B cell (primary cell): ENCODE data around the gene RBM46. TPM values are rescaled to one million over a fixed set of nuclear protein-coding genes. Genes with fewer than 3 reads are reported as not detected.

Source experiments
- ATAC-seq: fragments of 200-7000 bp; cut with Tn5 transposase; one replicate; pipeline ENCODE4 v1.10.0; 2021; ENCODE audit warnings: low read depth, mild to moderate bottlenecking, moderate number of reproducible peaks, moderate library complexity
- CTCF ChIA-PET: fragments of 350-600 bp; sonication (Branson Sonifier 250); formaldehyde crosslinking; loops from one replicate; lab custom pipeline; 2021; ENCODE audit warnings: antibody characterized with exemption, inconsistent platforms; lab: Charles Lee
- POLR2A ChIA-PET: fragments of 350-600 bp; sonication (Branson Sonifier 250); formaldehyde crosslinking; loops from one replicate; lab custom pipeline; 2021; ENCODE audit warnings: antibody characterized with exemption; lab: Charles Lee
- DNase-seq: peaks from one replicate; pipeline ENCODE4 v3.0.0; 2013
- H2AFZ ChIP-seq: 2 replicates; pipeline ENCODE4 v1.6.1; 2012; ENCODE audit warnings: mild to moderate bottlenecking, low read depth, low read length; ENCODE audit not compliant: insufficient read depth, poor library complexity, severe bottlenecking
- H3K27ac ChIP-seq, 2 donors: 1 replicate in 1 of 2; 2 replicates in 1 of 2; pipeline ENCODE4 v1.5.1; 2012 to 2013; ENCODE audit warnings: low read length in 2 of 2, mild to moderate bottlenecking in 2 of 2, moderate library complexity in 1 of 2
- H3K27me3 ChIP-seq, 4 experiments: fragments of 200-600 bp in 1 of 4; sonication (generic) in 1 of 4; replicated peaks in 1 of 4; 1 replicate in 2 of 4; 2 replicates in 2 of 4; pipeline versions ENCODE4 v1.6.1 to v1.7.0; 2013 to 2016; ENCODE audit warnings: low read length in 3 of 4, mild to moderate bottlenecking in 2 of 4, mixed read lengths in 1 of 4, moderate library complexity in 1 of 4; ENCODE audit not compliant: insufficient read depth in 4 of 4, control insufficient read depth in 3 of 4; ENCODE audit errors: control extremely low read depth in 1 of 4
- H3K36me3 ChIP-seq, 2 experiments: replicated peaks in 1 of 2; 1 replicate in 1 of 2; 2 replicates in 1 of 2; pipeline versions ENCODE4 v1.6.1 to v1.7.1; 2013; ENCODE audit warnings: low read length in 1 of 2; ENCODE audit not compliant: insufficient read depth in 2 of 2, control insufficient read depth in 1 of 2; ENCODE audit errors: control extremely low read depth in 1 of 2, extremely low read depth in 1 of 2
- H3K4me1 ChIP-seq, 2 donors: fragments of 200-600 bp in 1 of 2; sonication (generic) in 1 of 2; 1 replicate in 1 of 2; 2 replicates in 1 of 2; pipeline versions ENCODE4 v1.5.1 to v1.6.1; 2013 to 2017; ENCODE audit warnings: low read length in 2 of 2; ENCODE audit not compliant: control insufficient read depth in 2 of 2, insufficient read depth in 2 of 2
- H3K4me2 ChIP-seq: replicated peaks from 2 replicates; pipeline ENCODE3; 2012; ENCODE audit warnings: mild to moderate bottlenecking, low read depth, low read length; ENCODE audit not compliant: poor library complexity, severe bottlenecking
- H3K4me3 ChIP-seq, 5 experiments: fragments of 200-600 bp in 1 of 5; sonication (generic) in 1 of 5; 1 replicate in 3 of 5; 2 replicates in 2 of 5; pipeline versions ENCODE4 v1.5.1 to v1.7.0; 2011 to 2016; ENCODE audit warnings: low read length in 4 of 5, mild to moderate bottlenecking in 4 of 5, low read depth in 2 of 5, control low read depth in 1 of 5, moderate library complexity in 1 of 5; ENCODE audit not compliant: insufficient read depth in 1 of 5; ENCODE audit errors: control extremely low read depth in 1 of 5, extremely low read depth in 1 of 5
- H3K79me2 ChIP-seq: fragments of 200-600 bp; sonication (generic); one replicate; pipeline ENCODE4 v1.6.0; 2016; ENCODE audit warnings: low read length; ENCODE audit not compliant: control insufficient read depth, insufficient read depth
- H3K9ac ChIP-seq: fragments of 200-600 bp; sonication (generic); 2 replicates; pipeline ENCODE4 v1.6.1; 2017; ENCODE audit warnings: mild to moderate bottlenecking, low read length, moderate library complexity
- H3K9me3 ChIP-seq, 3 donors: one replicate each; pipeline versions ENCODE4 v1.6.1 to v1.7.1; 2013; ENCODE audit warnings: low read length in 2 of 3; ENCODE audit not compliant: control insufficient read depth in 2 of 3, insufficient read depth in 1 of 3; ENCODE audit errors: control extremely low read depth in 1 of 3
- H4K20me1 ChIP-seq: 2 replicates; pipeline ENCODE4 v1.6.0; 2012; ENCODE audit warnings: mild to moderate bottlenecking, low read length; ENCODE audit not compliant: insufficient read depth, control insufficient read depth, poor library complexity, severe bottlenecking
- H3K27ac Mint-ChIP-seq: one replicate; pipeline ENCODE4 v1.8.0; 2021; ENCODE audit warnings: mixed read lengths
- H3K27me3 Mint-ChIP-seq: one replicate; pipeline ENCODE4 v1.8.0; 2021; ENCODE audit warnings: mixed read lengths
- H3K4me1 Mint-ChIP-seq: one replicate; pipeline ENCODE4 v1.8.0; 2021; ENCODE audit warnings: mixed read lengths
- H3K4me3 Mint-ChIP-seq: one replicate; pipeline ENCODE4 v1.8.0; 2021; ENCODE audit warnings: mixed read lengths
- H3K9me3 Mint-ChIP-seq: one replicate; pipeline ENCODE4 v1.8.0; 2022; ENCODE audit warnings: mixed read lengths; ENCODE audit not compliant: insufficient read depth
- EZH2 ChIP-seq: IDR thresholded peaks from 2 replicates; pipeline ENCODE4 v1.6.1; 2012; ENCODE audit warnings: borderline replicate concordance, low read depth, mild to moderate bottlenecking, moderate library complexity, low read length; ENCODE audit not compliant: insufficient read depth, poor library complexity, severe bottlenecking
- WGBS: methylation state at CpG from one replicate; pipeline ENCODE4 v1.1.5; 2013; ENCODE audit warnings: missing lambda C conversion rate; ENCODE audit not compliant: insufficient coverage; 5-methylcytosine and 5-hydroxymethylcytosine counted together
- intact Hi-C: fragments of 100-400 bp; cut with micrococcal nuclease; formaldehyde crosslinking; loops from one replicate; pipeline ENCODE4 v1.10.0; 2022
- polyA plus RNA-seq: library from polyadenylated mRNA; depleted of rRNA; stranded (reverse); fragments of >200 nt; gene quantifications from 2 replicates; pipeline ENCODE4 v1.2.3, GENCODE V29; 2012
- total RNA-seq, 2 donors: library from RNA; stranded (reverse); fragments of 120-200 nt in 1 of 2; gene quantifications; 1 replicate in 1 of 2; 2 replicates in 1 of 2; pipeline versions ENCODE4 v1.2.3 to v1.2.4, GENCODE V29; 2013 to 2022
- TF ChIP-seq, protein P1 (sequence below): fragments of 200-600 bp; IDR thresholded peaks from one replicate; pipeline ENCODE4 v1.8.0; 2022; ENCODE audit warnings: antibody characterized with exemption, mild to moderate bottlenecking

RBM46 gene
- total and polyA plus RNA-seq, 2 donors (not counting 1 experiment from before 2014, with no cell fraction given), result not detected

DNA sequence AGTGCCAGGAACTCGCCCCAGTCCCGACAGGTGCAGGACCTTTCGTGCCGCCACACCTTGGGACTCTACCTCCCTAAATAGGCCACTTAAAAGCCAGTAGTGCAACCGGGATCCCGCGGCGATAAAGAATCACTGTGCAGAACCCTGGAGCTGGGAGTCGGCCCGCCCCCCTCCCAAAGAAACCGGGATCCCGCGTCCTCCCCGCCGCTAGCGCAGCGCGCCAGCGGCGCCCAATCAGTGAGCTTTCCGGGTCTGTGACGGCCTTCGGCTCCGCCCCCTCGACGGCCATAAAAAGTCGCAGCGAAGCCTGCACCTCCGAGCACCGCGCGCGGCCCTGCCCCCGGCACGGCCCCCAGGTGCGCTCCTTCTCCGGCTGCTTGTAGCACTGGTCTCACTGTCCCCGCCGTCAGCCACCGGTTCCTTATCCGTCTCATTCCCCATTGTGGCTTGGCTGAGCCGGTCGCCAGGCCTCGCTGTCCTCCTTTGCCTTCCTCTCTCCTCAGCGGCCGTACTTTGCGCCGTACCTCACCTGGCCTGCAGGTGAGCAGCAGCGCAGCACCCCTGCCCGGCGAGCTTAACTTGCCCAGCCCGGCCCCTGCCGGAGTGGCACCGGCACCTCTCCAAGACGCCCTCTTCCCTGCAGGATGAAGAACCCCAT lies 37.3 kb upstream of the RBM46 start, which contains the start of gene LRAT:
Gene LRAT, plus strand, starts transcription at position 318 of the 658 bp plus-strand sequence. Its CDS starts 327 bp downstream, at position 645.
- H3K4me2 ChIP-seq, result peak within 1 kb of the TSS; percentile 75
- H3K27ac Mint-ChIP-seq, result no peak within 1 kb of the TSS
- no peaks in the 10 kb centered on the region for H3K79me2 ChIP-seq
- H3K4me3 ChIP-seq, result peak within 1 kb of the TSS in 4 of 5 experiments; percentile 26 to 58 (median 42)
- TF ChIP-seq, protein P1, sequence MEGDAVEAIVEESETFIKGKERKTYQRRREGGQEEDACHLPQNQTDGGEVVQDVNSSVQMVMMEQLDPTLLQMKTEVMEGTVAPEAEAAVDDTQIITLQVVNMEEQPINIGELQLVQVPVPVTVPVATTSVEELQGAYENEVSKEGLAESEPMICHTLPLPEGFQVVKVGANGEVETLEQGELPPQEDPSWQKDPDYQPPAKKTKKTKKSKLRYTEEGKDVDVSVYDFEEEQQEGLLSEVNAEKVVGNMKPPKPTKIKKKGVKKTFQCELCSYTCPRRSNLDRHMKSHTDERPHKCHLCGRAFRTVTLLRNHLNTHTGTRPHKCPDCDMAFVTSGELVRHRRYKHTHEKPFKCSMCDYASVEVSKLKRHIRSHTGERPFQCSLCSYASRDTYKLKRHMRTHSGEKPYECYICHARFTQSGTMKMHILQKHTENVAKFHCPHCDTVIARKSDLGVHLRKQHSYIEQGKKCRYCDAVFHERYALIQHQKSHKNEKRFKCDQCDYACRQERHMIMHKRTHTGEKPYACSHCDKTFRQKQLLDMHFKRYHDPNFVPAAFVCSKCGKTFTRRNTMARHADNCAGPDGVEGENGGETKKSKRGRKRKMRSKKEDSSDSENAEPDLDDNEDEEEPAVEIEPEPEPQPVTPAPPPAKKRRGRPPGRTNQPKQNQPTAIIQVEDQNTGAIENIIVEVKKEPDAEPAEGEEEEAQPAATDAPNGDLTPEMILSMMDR, result no peak
- no peak for TF ChIP-seq EZH2
- peaks cover 63% of the 10 kb centered on the region for H3K27me3 Mint-ChIP-seq
- ChIA-PET POLR2A (no interaction called here), CTCF (interaction anchor here (0.7 kb wide), 1 partner anchor 628 kb away, joined by 3 read pairs; no protein-coding TSS in a partner anchor)
- H4K20me1 ChIP-seq, result no peaks in the 10 kb centered on the region
- peak within 1 kb of the TSS; percentile 71 for H2AFZ ChIP-seq
- 7% methylated on average over 53 of the region's 55 CpGs for WGBS
- peak within 1 kb of the TSS; percentile 53 for H3K9ac ChIP-seq
- H3K27ac ChIP-seq, result no peak within 1 kb of the TSS
- H3K9me3 ChIP-seq, result peaks cover 0 to 26% (median 0%) of the 10 kb centered on the region in 3 donors
- no peaks in the 10 kb centered on the region for H3K36me3 ChIP-seq
- peak; percentile 22 for DNase-seq
- ATAC-seq, result no peak
- intact Hi-C loops, result no loop called here
- no peaks in the 10 kb centered on the region for H3K9me3 Mint-ChIP-seq
- peaks cover 0 to 52% (median 31%) of the 10 kb centered on the region in 4 experiments for H3K27me3 ChIP-seq
- H3K4me1 ChIP-seq, result peaks cover 20 to 24% of the 10 kb centered on the region in 2 donors
- peaks cover 17% of the 10 kb centered on the region for H3K4me1 Mint-ChIP-seq
- peak within 1 kb of the TSS; percentile 84 for H3K4me3 Mint-ChIP-seq

DNA sequence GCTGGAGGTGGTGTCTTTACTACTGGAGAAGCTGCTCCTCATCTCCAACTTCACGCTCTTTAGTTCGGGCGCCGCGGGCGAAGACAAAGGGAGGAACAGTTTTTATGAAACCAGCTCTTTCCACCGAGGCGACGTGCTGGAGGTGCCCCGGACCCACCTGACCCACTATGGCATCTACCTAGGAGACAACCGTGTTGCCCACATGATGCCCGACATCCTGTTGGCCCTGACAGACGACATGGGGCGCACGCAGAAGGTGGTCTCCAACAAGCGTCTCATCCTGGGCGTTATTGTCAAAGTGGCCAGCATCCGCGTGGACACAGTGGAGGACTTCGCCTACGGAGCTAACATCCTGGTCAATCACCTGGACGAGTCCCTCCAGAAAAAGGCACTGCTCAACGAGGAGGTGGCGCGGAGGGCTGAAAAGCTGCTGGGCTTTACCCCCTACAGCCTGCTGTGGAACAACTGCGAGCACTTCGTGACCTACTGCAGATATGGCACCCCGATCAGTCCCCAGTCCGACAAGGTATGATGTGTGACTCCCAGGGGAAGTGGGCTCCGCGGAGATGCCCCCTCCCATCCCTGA lies 36.6 kb upstream of the RBM46 start:
- Histone ChIP-seq H3K4me2 (peak overlapping the region; percentile 75), H3K27ac (no peak overlapping the region), H3K27me3 (peaks cover 0 to 52% (median 31%) of the 10 kb centered on the region in 4 experiments), H3K4me1 (peaks cover 20 to 24% of the 10 kb centered on the region in 2 donors), H3K4me3 (peak overlapping the region in 3 of 5 experiments; percentile 26 to 58 (median 38)), H3K79me2 (no peaks in the 10 kb centered on the region), H3K9me3 (peaks cover 0 to 26% (median 0%) of the 10 kb centered on the region in 3 donors), H2AFZ (peak overlapping the region; percentile 71), H4K20me1 (no peaks in the 10 kb centered on the region), H3K36me3 (no peaks in the 10 kb centered on the region), H3K9ac (peak overlapping the region; percentile 53)
- CTCF ChIA-PET, result interaction anchor here (0.7 kb wide), 1 partner anchor 627 kb away, joined by 3 read pairs; no protein-coding TSS in a partner anchor
- peak; percentile 3 for DNase-seq
- Mint-ChIP-seq H3K27me3 (peaks cover 57% of the 10 kb centered on the region), H3K9me3 (no peaks in the 10 kb centered on the region), H3K27ac (no peak overlapping the region), H3K4me3 (peak overlapping the region; percentile 84), H3K4me1 (peaks cover 17% of the 10 kb centered on the region)
- WGBS, result 14% methylated on average over 31 of the region's 31 CpGs
- TF ChIP-seq, protein P1, result no peak
- TF ChIP-seq EZH2, result no peak
- intact Hi-C loops, result no loop called here
- ATAC-seq, result no peak
- POLR2A ChIA-PET, result no interaction called here
